SK-N-SH (cell line): ENCODE results near the gene NLRP9. TPM values are rescaled to one million over a fixed set of nuclear protein-coding genes. Genes with fewer than 3 reads are reported as not detected.
A peak's percentile ranks its signal among the peaks of the same experiment; 100 is the strongest.

Experiments
- CTCF ChIA-PET: fragments of 300-600, 350-600 bp; formaldehyde crosslinking; extraction: SDS; loops from one replicate; lab custom pipeline; 2021; lab: Yijun Ruan, JAX
- POLR2A ChIA-PET: fragments of 350-600 bp; sonication (Branson Sonifier 250); formaldehyde crosslinking; extraction: SDS; loops from one replicate; lab custom pipeline; 2020; ENCODE audit warnings: antibody characterized with exemption, inconsistent platforms; lab: Yijun Ruan, JAX
- DNase-seq: peaks from one replicate; pipeline ENCODE4 v3.0.0; 2012
- H2AFZ ChIP-seq: fragments of 200-600 bp; sonication (generic); 2 replicates; pipeline ENCODE4 v1.8.1; 2016; ENCODE audit warnings: antibody characterized with exemption, mild to moderate bottlenecking, low read depth
- H3F3A ChIP-seq: fragments of 200-600 bp; sonication (generic); replicated peaks from 2 replicates; pipeline ENCODE3; 2016; ENCODE audit warnings: antibody characterized with exemption, mild to moderate bottlenecking; ENCODE audit not compliant: insufficient read depth
- H3K27ac ChIP-seq, 2 experiments: fragments of 200-500 bp in 1 of 2; fragments of 200-600 bp in 1 of 2; sonication (Bioruptor generic) in 1 of 2; sonication (generic), shearing (Covaris generic) in 1 of 2; 2 replicates each; pipeline versions ENCODE4 v1.5.1 to v1.6.1; 2014 to 2016; ENCODE audit warnings: low read depth in 2 of 2, inconsistent platforms in 1 of 2, low read length in 1 of 2, mild to moderate bottlenecking in 1 of 2, mixed read lengths in 1 of 2
- H3K27me3 ChIP-seq: fragments of 200-600 bp; sonication (generic), shearing (Covaris generic); 2 replicates; pipeline ENCODE4 v1.6.1; 2016; ENCODE audit warnings: mixed run types; ENCODE audit not compliant: insufficient read depth
- H3K36me3 ChIP-seq, 2 experiments: fragments of 200-500 bp in 1 of 2; fragments of 200-600 bp in 1 of 2; sonication (Bioruptor generic) in 1 of 2; sonication (generic) in 1 of 2; replicated peaks in 1 of 2; 2 replicates each; pipeline versions ENCODE3 to v1.5.1; 2014 to 2016; ENCODE audit warnings: low read length in 1 of 2, mild to moderate bottlenecking in 1 of 2; ENCODE audit not compliant: insufficient read depth in 2 of 2, control insufficient read depth in 1 of 2
- H3K4me1 ChIP-seq, 2 experiments: fragments of 200-500 bp in 1 of 2; fragments of 200-600 bp in 1 of 2; sonication (Bioruptor generic) in 1 of 2; sonication (generic), shearing (Covaris generic) in 1 of 2; 2 replicates each; pipeline versions ENCODE4 v1.5.1 to v1.6.1; 2014 to 2016; ENCODE audit warnings: low read depth in 1 of 2, low read length in 1 of 2, mixed run types in 1 of 2; ENCODE audit not compliant: insufficient read depth in 2 of 2, control insufficient read depth in 1 of 2
- H3K4me2 ChIP-seq: fragments of 200-600 bp; sonication (generic), shearing (Covaris generic); 2 replicates; pipeline ENCODE4 v1.6.1; 2017; ENCODE audit warnings: mixed run types
- H3K4me3 ChIP-seq, 2 experiments: fragments of 200-500 bp in 1 of 2; fragments of 200-600 bp in 1 of 2; sonication (Bioruptor generic) in 1 of 2; sonication (generic), shearing (Covaris generic) in 1 of 2; 2 replicates each; pipeline versions ENCODE4 v1.5.1 to v1.8.1; 2014 to 2016; ENCODE audit warnings: low read depth in 2 of 2, inconsistent platforms in 1 of 2, low read length in 1 of 2, mild to moderate bottlenecking in 1 of 2, mixed read lengths in 1 of 2, moderate library complexity in 1 of 2
- H3K79me2 ChIP-seq: fragments of 200-600 bp; sonication (generic); 2 replicates; pipeline ENCODE4 v1.8.1; 2017; ENCODE audit warnings: mild to moderate bottlenecking; ENCODE audit not compliant: insufficient read depth
- H3K9ac ChIP-seq: fragments of 200-600 bp; sonication (generic); 2 replicates; pipeline ENCODE4 v1.6.1; 2017; ENCODE audit warnings: mixed run types
- H3K9me2 ChIP-seq: fragments of 200-600 bp; sonication (generic); 2 replicates; pipeline ENCODE4 v1.6.1; 2017; ENCODE audit warnings: mixed run types
- H3K9me3 ChIP-seq: fragments of 200-600 bp; sonication (generic); 2 replicates; pipeline ENCODE4 v1.6.1; 2017; ENCODE audit warnings: mixed run types, mild to moderate bottlenecking, moderate library complexity
- H4K20me1 ChIP-seq: fragments of 200-600 bp; sonication (generic); 2 replicates; pipeline ENCODE4 v1.6.1; 2017; ENCODE audit warnings: mild to moderate bottlenecking, mixed run types; ENCODE audit not compliant: insufficient read depth
- CHD2 ChIP-seq: fragments of 150-350 bp; IDR thresholded peaks from 2 replicates; pipeline ENCODE4 v1.6.1; 2018; ENCODE audit warnings: low read length; ENCODE audit not compliant: partially characterized antibody
- ELF1 ChIP-seq: IDR thresholded peaks from 2 replicates; pipeline ENCODE4 v1.4.0; 2012
- FOSL2 ChIP-seq: IDR thresholded peaks from 2 replicates; pipeline ENCODE4 v1.4.0; 2012; ENCODE audit warnings: low read depth, mild to moderate bottlenecking, moderate library complexity, borderline replicate concordance
- FOXM1 ChIP-seq: IDR thresholded peaks from 2 replicates; pipeline ENCODE4 v1.4.0; 2012; ENCODE audit warnings: low read depth, mild to moderate bottlenecking
- GATA2 ChIP-seq: sonication (generic); formaldehyde crosslinking; IDR thresholded peaks from 2 replicates; pipeline ENCODE4 v1.5.0; 2020; ENCODE audit warnings: mild to moderate bottlenecking, missing genetic modification reagents
- NRF1 ChIP-seq: IDR thresholded peaks from 2 replicates; pipeline ENCODE4 v1.6.1; 2012; ENCODE audit warnings: low read depth, mild to moderate bottlenecking, low read length
- RFX5 ChIP-seq: IDR thresholded peaks from 2 replicates; pipeline ENCODE4 v1.6.1; 2012; ENCODE audit warnings: mild to moderate bottlenecking, improper control_type of control experiment, low read length
- WGBS: methylation state at CpG from one replicate; pipeline ENCODE4 v1.1.6; 2017; ENCODE audit warnings: low lambda C conversion rate; 5-methylcytosine and 5-hydroxymethylcytosine counted together
- polyA plus RNA-seq, 3 experiments: library from polyadenylated mRNA; depleted of rRNA; stranded (reverse); fragments of >200 nt; gene quantifications; 2 replicates each; pipeline ENCODE4 v1.2.3, GENCODE V29; 2012
- TF ChIP-seq, protein P1 (sequence below): fragments of 150-350 bp; IDR thresholded peaks from 2 replicates; pipeline ENCODE4 v1.6.1; 2017; ENCODE audit warnings: antibody characterized with exemption, low read length, low read depth, borderline replicate concordance
- TF ChIP-seq, protein P2 (sequence below): fragments of 150-350 bp; IDR thresholded peaks from 2 replicates; pipeline ENCODE4 v1.6.1; 2016; ENCODE audit warnings: mild to moderate bottlenecking, low read depth, low read length
- TF ChIP-seq, protein P3 (sequence below): IDR thresholded peaks from 2 replicates; pipeline ENCODE4; 2012
- TF ChIP-seq, protein P4 (sequence below): IDR thresholded peaks from 2 replicates; pipeline ENCODE4 v1.4.0; 2012; ENCODE audit warnings: low read depth, borderline replicate concordance

Gene NLRP9
- polyA plus RNA-seq, 1 of the 3 experiments (the other 2 are of a cell fraction), result not detected

DNA sequence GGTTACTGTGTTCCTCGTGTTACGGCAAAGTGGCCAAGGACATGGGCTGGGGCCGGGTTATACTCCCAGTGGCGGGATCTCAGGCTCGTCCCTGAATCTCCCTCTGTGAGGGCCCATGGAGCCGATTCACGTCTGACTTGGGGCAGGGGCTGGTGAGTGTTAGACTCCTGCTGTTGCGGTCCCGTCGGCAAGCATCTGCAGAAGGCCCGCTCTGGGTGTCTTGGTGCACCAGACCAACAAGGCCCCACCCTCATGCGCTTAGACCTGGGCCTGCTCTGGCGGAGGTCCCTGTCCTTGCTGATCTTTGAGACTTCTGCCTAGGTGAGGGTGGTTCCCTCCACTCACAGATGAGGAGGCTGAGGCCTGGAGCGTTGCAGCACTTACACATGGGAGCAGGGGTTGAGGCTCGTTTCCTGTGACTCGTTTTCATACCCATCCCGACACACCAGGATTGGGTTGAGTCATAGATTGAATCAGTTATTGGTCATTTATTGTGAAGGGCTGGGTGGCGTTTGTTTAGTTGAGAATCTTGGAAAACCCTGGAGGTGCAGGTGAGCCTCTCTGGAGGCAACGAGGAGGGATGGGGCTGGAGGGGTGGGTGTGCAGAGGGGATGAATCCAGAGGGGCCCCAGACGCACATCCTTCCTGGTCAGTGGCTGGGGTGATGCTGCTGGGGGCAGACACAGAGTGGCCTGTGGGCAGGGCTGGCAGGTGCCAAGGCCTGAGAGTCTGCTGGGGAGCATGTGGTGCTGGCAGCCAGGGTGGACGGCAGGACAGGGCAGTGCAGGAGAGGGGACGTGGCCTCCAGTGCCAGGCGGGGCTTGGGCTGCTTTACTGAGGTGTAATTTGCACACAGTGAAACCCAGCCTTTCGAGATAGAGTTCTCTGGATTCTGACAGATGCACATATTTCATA lies 58.6 kb downstream of the NLRP9 start:
- Histone ChIP-seq H3F3A (peaks cover 1% of the 10 kb centered on the region), H3K9me2 (no peaks in the 10 kb centered on the region), H3K9ac (no peak overlapping the region), H4K20me1 (peaks cover 83% of the 10 kb centered on the region), H3K79me2 (peaks cover 95% of the 10 kb centered on the region), H3K27ac (no peak overlapping the region), H2AFZ (no peak overlapping the region), H3K9me3 (no peaks in the 10 kb centered on the region), H3K4me2 (no peak overlapping the region), H3K36me3 (peaks cover 21 to 49% of the 10 kb centered on the region in 2 experiments), H3K4me1 (peaks cover 0 to 18% of the 10 kb centered on the region in 2 experiments; a peak in 2 of 4 replicates), H3K27me3 (no peaks in the 10 kb centered on the region), H3K4me3 (no peak overlapping the region)
- ChIA-PET CTCF (no interaction called here), POLR2A (no interaction called here)
- 74% methylated on average over 20 of the region's 24 CpGs for WGBS
- no peak for DNase-seq
- TF ChIP-seq FOSL2, result peak; percentile 18; the same call in 1 of the 2 replicates
- TF ChIP-seq CHD2, result no peak

DNA sequence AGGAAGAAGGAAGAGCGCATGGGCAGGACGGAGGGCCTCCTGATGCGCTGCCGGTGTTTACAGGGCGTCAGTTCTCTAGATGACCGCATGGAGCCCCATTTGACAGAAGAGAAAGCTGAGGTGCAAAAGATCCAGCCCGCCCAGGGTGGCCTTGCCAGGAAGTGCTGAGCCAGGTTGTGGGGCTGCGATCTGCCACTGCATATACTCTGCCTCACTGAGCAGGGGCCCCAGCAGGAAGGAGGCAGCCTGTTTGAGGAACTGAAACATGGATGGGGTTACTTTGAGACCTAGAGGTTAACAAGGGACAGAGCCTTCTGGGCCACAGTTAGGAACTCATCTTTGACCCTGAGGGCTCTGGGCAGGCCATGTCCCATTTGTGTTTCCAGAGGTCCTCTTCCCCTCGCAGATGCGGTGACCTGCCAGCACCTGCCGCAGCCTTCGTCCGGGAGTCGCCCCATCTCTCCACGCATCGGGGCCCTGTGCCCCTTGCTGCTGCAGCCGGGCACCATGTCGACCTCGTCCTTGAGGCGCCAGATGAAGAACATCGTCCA lies 60.0 kb downstream of the NLRP9 start:
- H3K27ac ChIP-seq, result no peak overlapping the region

DNA sequence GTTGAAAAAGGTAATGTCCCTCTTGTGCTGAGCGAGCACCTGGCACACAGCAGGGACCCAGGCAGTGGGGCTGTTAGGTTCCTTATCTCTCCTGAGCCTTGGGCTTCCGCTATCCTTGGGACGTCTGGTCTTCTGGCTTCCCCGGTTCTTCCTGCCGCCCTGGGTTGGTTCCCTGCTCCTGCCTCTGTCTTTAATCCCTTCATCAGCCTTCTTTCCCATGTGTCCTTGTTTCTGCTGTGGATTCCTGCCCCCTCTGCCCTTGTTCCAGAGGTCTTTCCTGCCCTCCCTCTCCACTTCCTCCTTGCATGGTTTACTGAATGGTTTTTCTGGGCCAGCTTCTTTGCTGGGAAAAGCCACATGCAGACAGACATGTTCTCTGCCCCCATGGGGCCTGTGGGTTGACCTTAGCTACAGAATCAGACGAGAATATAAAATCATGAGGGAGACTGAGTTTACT lies 60.6 kb downstream of the NLRP9 start:
- Histone ChIP-seq H3K9ac (no peak overlapping the region), H3K4me1 (peaks cover 2 to 28% of the 10 kb centered on the region in 2 experiments; a peak in 3 of 4 replicates), H4K20me1 (peaks cover 76% of the 10 kb centered on the region), H3K4me3 (no peak overlapping the region), H3K9me2 (no peaks in the 10 kb centered on the region), H3K36me3 (peaks cover 26 to 43% of the 10 kb centered on the region in 2 experiments), H3F3A (peaks cover 15% of the 10 kb centered on the region), H3K9me3 (no peaks in the 10 kb centered on the region), H3K27ac (no peak overlapping the region), H3K27me3 (no peaks in the 10 kb centered on the region), H3K4me2 (peak overlapping the region; percentile 97; the same call in 1 of the 2 replicates), H3K79me2 (peaks cover 92% of the 10 kb centered on the region), H2AFZ (no peak overlapping the region)
- POLR2A ChIA-PET, result no interaction called here
- DNase-seq, result no peak
- TF ChIP-seq ELF1 (no peak), NRF1 (no peak), FOXM1 (no peak), RFX5 (no peak), CHD2 (no peak)
- TF ChIP-seq, protein P1, sequence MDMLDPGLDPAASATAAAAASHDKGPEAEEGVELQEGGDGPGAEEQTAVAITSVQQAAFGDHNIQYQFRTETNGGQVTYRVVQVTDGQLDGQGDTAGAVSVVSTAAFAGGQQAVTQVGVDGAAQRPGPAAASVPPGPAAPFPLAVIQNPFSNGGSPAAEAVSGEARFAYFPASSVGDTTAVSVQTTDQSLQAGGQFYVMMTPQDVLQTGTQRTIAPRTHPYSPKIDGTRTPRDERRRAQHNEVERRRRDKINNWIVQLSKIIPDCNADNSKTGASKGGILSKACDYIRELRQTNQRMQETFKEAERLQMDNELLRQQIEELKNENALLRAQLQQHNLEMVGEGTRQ, result no peak
- TF ChIP-seq, protein P2, sequence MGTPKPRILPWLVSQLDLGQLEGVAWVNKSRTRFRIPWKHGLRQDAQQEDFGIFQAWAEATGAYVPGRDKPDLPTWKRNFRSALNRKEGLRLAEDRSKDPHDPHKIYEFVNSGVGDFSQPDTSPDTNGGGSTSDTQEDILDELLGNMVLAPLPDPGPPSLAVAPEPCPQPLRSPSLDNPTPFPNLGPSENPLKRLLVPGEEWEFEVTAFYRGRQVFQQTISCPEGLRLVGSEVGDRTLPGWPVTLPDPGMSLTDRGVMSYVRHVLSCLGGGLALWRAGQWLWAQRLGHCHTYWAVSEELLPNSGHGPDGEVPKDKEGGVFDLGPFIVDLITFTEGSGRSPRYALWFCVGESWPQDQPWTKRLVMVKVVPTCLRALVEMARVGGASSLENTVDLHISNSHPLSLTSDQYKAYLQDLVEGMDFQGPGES, result no peak
- TF ChIP-seq, protein P3, sequence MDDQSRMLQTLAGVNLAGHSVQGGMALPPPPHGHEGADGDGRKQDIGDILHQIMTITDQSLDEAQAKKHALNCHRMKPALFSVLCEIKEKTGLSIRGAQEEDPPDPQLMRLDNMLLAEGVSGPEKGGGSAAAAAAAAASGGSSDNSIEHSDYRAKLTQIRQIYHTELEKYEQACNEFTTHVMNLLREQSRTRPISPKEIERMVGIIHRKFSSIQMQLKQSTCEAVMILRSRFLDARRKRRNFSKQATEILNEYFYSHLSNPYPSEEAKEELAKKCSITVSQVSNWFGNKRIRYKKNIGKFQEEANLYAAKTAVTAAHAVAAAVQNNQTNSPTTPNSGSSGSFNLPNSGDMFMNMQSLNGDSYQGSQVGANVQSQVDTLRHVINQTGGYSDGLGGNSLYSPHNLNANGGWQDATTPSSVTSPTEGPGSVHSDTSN, result no peak
- TF ChIP-seq, protein P4, sequence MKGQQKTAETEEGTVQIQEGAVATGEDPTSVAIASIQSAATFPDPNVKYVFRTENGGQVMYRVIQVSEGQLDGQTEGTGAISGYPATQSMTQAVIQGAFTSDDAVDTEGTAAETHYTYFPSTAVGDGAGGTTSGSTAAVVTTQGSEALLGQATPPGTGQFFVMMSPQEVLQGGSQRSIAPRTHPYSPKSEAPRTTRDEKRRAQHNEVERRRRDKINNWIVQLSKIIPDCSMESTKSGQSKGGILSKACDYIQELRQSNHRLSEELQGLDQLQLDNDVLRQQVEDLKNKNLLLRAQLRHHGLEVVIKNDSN, result no peak
- WGBS, result 97% methylated on average over 6 of the region's 6 CpGs
- CTCF ChIA-PET, result no interaction called here

More for the DNA sequence above, 60.0 kb downstream of the NLRP9 start:
- POLR2A ChIA-PET, result no interaction called here
- H3K4me1 ChIP-seq, result peaks cover 0 to 28% of the 10 kb centered on the region in 2 experiments; a peak in 2 of 4 replicates
- no peak overlapping the region for H3K9ac ChIP-seq
- no peak overlapping the region for H3K4me3 ChIP-seq
- DNase-seq, result no peak
- CTCF ChIA-PET, result no interaction called here
- H3K9me2 ChIP-seq, result no peaks in the 10 kb centered on the region
- no peaks in the 10 kb centered on the region for H3K9me3 ChIP-seq
- 95% methylated on average over 20 of the region's 21 CpGs for WGBS
- peaks cover 20 to 43% of the 10 kb centered on the region in 2 experiments for H3K36me3 ChIP-seq
- H3K4me2 ChIP-seq, result peak overlapping the region; percentile 97; the same call in 1 of the 2 replicates
- H4K20me1 ChIP-seq, result peaks cover 75% of the 10 kb centered on the region
- H3F3A ChIP-seq, result peaks cover 10% of the 10 kb centered on the region
- TF ChIP-seq NRF1, result no peak
- TF ChIP-seq FOSL2, result no peak
- no peak for TF ChIP-seq GATA2
- peaks cover 92% of the 10 kb centered on the region for H3K79me2 ChIP-seq
- H3K27me3 ChIP-seq, result no peaks in the 10 kb centered on the region
- no peak overlapping the region for H2AFZ ChIP-seq
